GM10847 (cell line): ENCODE measurements around the gene NMNAT2.

ENCODE experiments used
- POLR2A ChIP-seq: IDR thresholded peaks from 2 replicates; pipeline ENCODE4 v1.6.1; 2011; ENCODE audit not compliant: insufficient read length; ENCODE audit errors: extremely low read depth

NMNAT2 gene

GRCh38 chr1:183276386-183277080 is 141.6 kb downstream of the NMNAT2 start:
- TF ChIP-seq POLR2A: no peak

GRCh38 chr1:183275322-183275721 is 142.9 kb downstream of the NMNAT2 start:
- no peak for TF ChIP-seq POLR2A

- TF ChIP-seq POLR2A: no peak
These were observed 143.3 kb downstream of the NMNAT2 start for GRCh38 chr1:183274836-183275235.

GRCh38 chr1:183273300-183273699 is 144.9 kb downstream of the NMNAT2 start:
- no peak for TF ChIP-seq POLR2A

GRCh38 chr1:183272390-183272848 is 145.8 kb downstream of the NMNAT2 start:
- TF ChIP-seq POLR2A: no peak

- no peak for TF ChIP-seq POLR2A
These were observed 147.5 kb downstream of the NMNAT2 start for GRCh38 chr1:183270541-183271141.

- no peak for TF ChIP-seq POLR2A
These were observed 150.3 kb downstream of the NMNAT2 start for GRCh38 chr1:183267646-183268431.

- no peak for TF ChIP-seq POLR2A
These were observed 154.1 kb downstream of the NMNAT2 start for GRCh38 chr1:183263886-183264602.

- no peak for TF ChIP-seq POLR2A
These were observed 155.5 kb downstream of the NMNAT2 start for GRCh38 chr1:183262628-183263200.

GRCh38 chr1:183259924-183260323 is 158.3 kb downstream of the NMNAT2 start:
- no peak for TF ChIP-seq POLR2A

- TF ChIP-seq POLR2A: no peak
These were observed 163.1 kb downstream of the NMNAT2 start for GRCh38 chr1:183255073-183255472.

GRCh38 chr1:183251959-183252450 is 166.2 kb downstream of the NMNAT2 start:
- TF ChIP-seq POLR2A: no peak

GRCh38 chr1:183251101-183251958 is 166.8 kb downstream of the NMNAT2 start:
- no peak for TF ChIP-seq POLR2A

- no peak for TF ChIP-seq POLR2A
These were observed 168.2 kb downstream of the NMNAT2 start for GRCh38 chr1:183249941-183250452.
